Measurements from ENCODE around the gene HYOU1. TPM values are rescaled to one million over a fixed set of nuclear protein-coding genes. Genes with fewer than 3 reads are reported as not detected.

HYOU1 gene
- total and polyA plus RNA-seq, 2 of the 8 experiments (the other 6 are each of a cell fraction or from before 2014, with no cell fraction given), result 239 to 295 TPM

GRCh38 chr11:119012629-119013170 lies 44.3 kb downstream of the HYOU1 start:
- no peak overlapping the region for H2BK120ac ChIP-seq (replicated peaks; ENCODE audit: low read depth, low read length)
- H2BK5ac ChIP-seq (ENCODE audit: low read depth, low read length), result no peak overlapping the region
- no peak overlapping the region for H3K18ac ChIP-seq (ENCODE audit: extremely low read depth, low read length)
- peaks cover 0 to 5% (median 2%) of the 10 kb centered on the region in 4 experiments; a peak in 2 of 7 replicates for H3K4me1 ChIP-seq (replicated peaks in 1 of 4; ENCODE audit: control insufficient read depth in 3 of 4, insufficient read depth in 4 of 4, low read length in 3 of 4)
- H3K4me2 ChIP-seq (ENCODE audit: insufficient read depth in 1 of 2, low read depth in 2 of 2, low read length in 2 of 2), result no peak overlapping the region
- no peak overlapping the region for H3K27ac ChIP-seq (ENCODE audit: low read depth, low read length)
- FAIRE-seq, result no peak
- no peak overlapping the region for H2AK5ac ChIP-seq (ENCODE audit: low read depth, low read length)
- H3K79me1 ChIP-seq (ENCODE audit: low read depth, low read length), result no peaks in the 10 kb centered on the region
- ChIA-PET CTCF (ENCODE audit: partially characterized antibody) (interaction anchor here (0.6 to 2.0 kb wide), 6 partner anchors 14 to 99 kb away, joined by 3 to 5 read pairs (median 4); no protein-coding TSS in a partner anchor), POLR2A (ENCODE audit: partially characterized antibody) (interaction anchor here (0.6 to 18.5 kb wide), 10 partner anchors 8 to 377 kb away, joined by 3 to 264 read pairs (median 3); partner anchors contain the start of genes CENATAC and SLC37A4)
- H2BK15ac ChIP-seq (ENCODE audit: low read length), result no peak overlapping the region
- no peak overlapping the region for H2AFZ ChIP-seq (ENCODE audit: low read length)
- no peak overlapping the region for H2BK20ac ChIP-seq (ENCODE audit: low read length)
- 98% methylated on average over 3 of the region's 3 CpGs; no CpG with 5 or more reads in 1 of the 2 experiments for WGBS, 2 experiments (ENCODE audit: extremely low coverage in 1 of 2, insufficient coverage in 1 of 2, insufficient read length in 1 of 2, insufficient replicate concordance in 2 of 2, low coverage in 1 of 2, low lambda C conversion rate in 2 of 2, missing lambda C conversion rate in 1 of 2)
- H3K56ac ChIP-seq (replicated peaks; ENCODE audit: insufficient read length, low read depth, low read length), result no peak overlapping the region
- no peak overlapping the region for H3K4ac ChIP-seq (replicated peaks; ENCODE audit: insufficient read length, low read depth, low read length)
- H4K20me1 ChIP-seq (replicated peaks in 1 of 2; ENCODE audit: control insufficient read depth in 1 of 2, insufficient read depth in 2 of 2, low read length in 2 of 2), result peaks cover 3 to 4% of the 10 kb centered on the region in 2 experiments
- peaks cover 29 to 76% (median 55%) of the 10 kb centered on the region in 4 experiments for H3K36me3 ChIP-seq (ENCODE audit: control insufficient read depth in 2 of 4, insufficient read depth in 4 of 4, low read length in 3 of 4)
- H3K23me2 ChIP-seq (ENCODE audit: low read depth, low read length), result no peaks in the 10 kb centered on the region; the same call in 1 of the 2 replicates
- TF ChIP-seq EZH2 (IDR thresholded peaks at IDR 0.05; ENCODE audit: low read depth, low read length, severe bottlenecking), result no peak
- TF ChIP-seq POLR2AphosphoS5 (IDR thresholded peaks at IDR 0.05; ENCODE audit: low read depth, low read length), result peak; percentile 50
- H4K5ac ChIP-seq (ENCODE audit: insufficient read length, low read depth, low read length), result no peak overlapping the region
- no peak overlapping the region for H4K8ac ChIP-seq (ENCODE audit: extremely low read depth, insufficient read depth, low read length)
- no peak overlapping the region for H3K4me3 ChIP-seq (ENCODE audit: extremely low read depth in 1 of 4, insufficient read depth in 2 of 4, low read depth in 3 of 4, low read length in 4 of 4)
- no peak overlapping the region for H3K9ac ChIP-seq (replicated peaks in 1 of 4; ENCODE audit: extremely low read depth in 1 of 4, low read depth in 3 of 4, low read length in 3 of 4)
- peaks cover 6 to 19% of the 10 kb centered on the region in 2 experiments; a peak in 3 of 4 replicates for H3K79me2 ChIP-seq (ENCODE audit: control insufficient read depth in 1 of 2, insufficient read depth in 2 of 2, low read length in 2 of 2)
- no peak overlapping the region for H4K91ac ChIP-seq (replicated peaks; ENCODE audit: insufficient read length, low read length)
- no peak overlapping the region for H2BK12ac ChIP-seq (ENCODE audit: low read depth, low read length)
- no peak overlapping the region for H3K14ac ChIP-seq (ENCODE audit: insufficient read length)
- no peak for DNase-seq (ENCODE audit: low read depth in 1 of 2, low spot score in 2 of 2)
- no peak overlapping the region for H3K23ac ChIP-seq (ENCODE audit: insufficient read length)
- H3K27me3 ChIP-seq (replicated peaks in 1 of 4; ENCODE audit: control insufficient read depth in 3 of 4, extremely low read depth in 1 of 4, insufficient read depth in 3 of 4, low read length in 3 of 4), result no peaks in the 10 kb centered on the region
- no peaks in the 10 kb centered on the region for H3K9me3 ChIP-seq (ENCODE audit: insufficient read depth in 2 of 2, low read depth in 1 of 2, low read length in 1 of 2)

All from H1 (cell line).